GM18870 (cell line): ENCODE results near the gene OR4F15.
"Not testable (repeated sequence)": the region's sequence is repeated elsewhere in the genome, so short reads cannot be mapped to it uniquely, and the experiment has no call there.

Source experiments
- ATAC-seq: cut with Tn5 transposase; IDR thresholded peaks from one replicate; pipeline ENCODE4 v1.9.1; 2021; ENCODE audit warnings: moderate library complexity; ENCODE audit not compliant: unreplicated experiment

OR4F15 gene, protein sequence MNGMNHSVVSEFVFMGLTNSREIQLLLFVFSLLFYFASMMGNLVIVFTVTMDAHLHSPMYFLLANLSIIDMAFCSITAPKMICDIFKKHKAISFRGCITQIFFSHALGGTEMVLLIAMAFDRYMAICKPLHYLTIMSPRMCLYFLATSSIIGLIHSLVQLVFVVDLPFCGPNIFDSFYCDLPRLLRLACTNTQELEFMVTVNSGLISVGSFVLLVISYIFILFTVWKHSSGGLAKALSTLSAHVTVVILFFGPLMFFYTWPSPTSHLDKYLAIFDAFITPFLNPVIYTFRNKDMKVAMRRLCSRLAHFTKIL

DNA sequence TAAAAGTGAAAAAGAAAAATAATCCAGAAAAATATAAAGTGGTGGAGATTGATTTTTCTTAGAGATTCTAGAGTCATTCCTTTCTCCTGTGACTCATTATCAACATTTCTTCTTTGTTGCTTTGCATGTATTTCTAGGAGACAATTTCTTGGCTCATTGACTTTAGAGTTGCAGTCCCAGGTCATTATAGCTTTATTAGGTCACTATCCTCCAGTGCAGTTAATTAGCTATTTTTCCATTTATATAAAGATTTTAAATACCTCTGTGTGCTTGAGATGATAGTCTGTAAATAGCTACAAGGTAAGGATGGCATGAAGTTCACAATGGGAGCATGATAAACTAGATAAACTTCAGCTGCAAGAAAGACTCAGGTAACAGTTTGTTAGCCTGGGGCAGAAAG is at the start of gene OR4F15:
Gene OR4F15, plus strand, starts transcription at position 301 of the 400 bp plus-strand sequence. CDS start 5,985 bp downstream, outside the sequence.
- no peak for ATAC-seq

DNA sequence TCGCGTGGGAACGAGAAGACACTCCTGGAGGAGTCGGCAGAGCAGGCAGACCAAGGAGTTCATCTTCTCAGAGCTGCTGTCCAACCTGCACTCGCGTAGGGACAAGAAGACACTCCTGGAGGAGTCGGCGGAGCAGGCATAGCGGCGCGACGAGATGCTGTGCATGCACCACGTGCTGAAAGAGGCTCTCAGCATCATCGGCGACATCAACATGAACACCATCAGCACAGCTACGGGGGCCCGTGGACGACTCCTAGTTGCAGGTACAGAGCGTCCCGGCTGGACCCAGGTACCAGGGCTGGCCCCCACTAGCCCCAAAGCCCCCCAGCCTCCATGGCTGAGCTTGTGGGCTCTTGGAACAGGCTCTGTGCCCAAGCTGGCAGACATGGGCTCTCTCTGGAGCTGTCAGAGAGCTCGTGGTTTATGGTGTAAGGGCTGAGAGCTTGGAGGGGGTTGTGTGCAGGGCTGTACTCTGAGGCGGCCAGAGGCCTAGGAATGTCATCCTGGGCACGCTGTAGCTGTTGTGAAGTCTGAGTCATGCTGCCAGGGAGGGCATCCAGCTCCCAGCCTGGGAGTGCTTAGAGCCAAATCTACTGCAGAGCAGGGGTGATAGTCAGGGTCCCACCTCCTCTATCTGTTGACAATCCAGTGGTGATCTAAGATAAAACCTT is 47.2 kb upstream of the OR4F15 start:
- not testable (repeated sequence) for ATAC-seq

DNA sequence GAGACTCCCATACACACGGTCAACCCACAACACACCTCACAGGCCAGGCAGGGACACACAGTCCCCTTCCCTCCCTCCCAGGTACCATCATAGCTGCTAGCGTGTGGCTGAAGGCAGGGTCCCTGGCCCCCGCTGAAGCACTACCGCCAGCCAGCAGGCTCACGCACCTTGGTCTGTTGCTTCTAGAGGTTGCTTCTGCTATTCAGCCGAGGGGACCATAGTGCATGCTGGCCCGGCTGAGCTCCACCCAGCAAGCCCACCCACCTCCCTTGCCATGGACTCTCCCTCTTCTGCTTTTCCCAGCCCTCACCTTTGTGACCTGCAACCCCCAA is 46.7 kb upstream of the OR4F15 start:
- ATAC-seq, result not testable (repeated sequence)

DNA sequence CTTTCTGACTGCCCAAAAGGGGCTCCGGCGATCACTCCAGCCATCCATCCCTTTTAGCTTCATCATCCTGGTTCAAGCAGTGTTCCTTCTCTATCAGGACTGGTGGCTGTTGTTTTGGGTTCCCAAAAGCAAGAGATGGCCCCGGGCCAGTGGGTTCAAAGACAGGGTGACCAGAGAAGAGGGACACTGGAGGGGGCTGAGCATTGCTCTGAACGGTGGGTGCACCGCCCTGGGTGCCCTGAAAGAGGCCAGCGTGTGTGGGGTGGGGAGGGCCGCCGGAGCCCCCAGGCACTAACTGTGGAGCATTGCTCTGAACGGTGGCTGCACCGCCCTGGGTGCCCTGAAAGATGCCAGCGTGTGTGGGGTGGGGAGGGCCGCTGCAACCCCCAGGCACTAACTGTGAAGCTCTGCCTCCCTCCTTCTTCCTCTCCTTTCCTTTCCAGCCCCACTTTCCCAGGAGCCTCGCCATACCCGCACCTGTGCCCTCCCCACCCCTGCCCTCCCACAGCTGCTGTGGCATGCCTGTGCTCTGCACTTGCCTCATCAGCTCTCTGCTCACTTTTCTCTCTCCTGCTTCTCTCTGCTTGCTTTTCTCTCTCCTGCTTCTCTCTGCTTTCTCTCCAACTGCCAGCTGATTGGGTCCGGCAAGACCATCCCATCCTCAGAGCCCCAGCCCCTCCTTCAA is 46.1 kb upstream of the OR4F15 start:
- no peak for ATAC-seq

DNA sequence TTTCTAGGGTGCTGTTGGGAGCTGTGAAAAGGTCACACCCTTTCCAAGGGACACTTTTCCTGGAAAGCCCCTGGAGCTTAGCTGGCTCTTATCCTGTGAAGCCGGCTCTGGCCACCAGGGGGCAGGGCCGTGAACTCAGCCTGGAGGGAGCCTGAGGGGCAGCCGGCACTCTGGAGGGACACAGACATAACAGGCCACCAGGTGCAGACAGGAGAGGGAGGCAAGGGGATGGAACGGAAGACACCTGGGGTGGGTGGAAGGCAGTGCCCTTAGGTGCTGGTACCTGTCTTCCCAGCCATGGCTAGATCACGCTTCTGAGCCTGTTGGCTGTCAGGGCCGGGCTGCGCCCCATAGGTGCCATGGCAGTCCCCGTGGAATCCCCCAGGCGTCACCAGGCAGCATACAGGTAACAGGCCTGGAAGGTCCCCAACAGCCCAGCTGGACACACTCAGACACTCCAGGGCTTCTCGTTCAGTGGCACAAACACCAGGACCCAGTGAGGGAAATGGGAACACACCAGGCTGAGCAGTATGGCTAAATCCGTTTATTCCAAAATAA is 44.8 kb upstream of the OR4F15 start:
- ATAC-seq, result not testable (repeated sequence)

DNA sequence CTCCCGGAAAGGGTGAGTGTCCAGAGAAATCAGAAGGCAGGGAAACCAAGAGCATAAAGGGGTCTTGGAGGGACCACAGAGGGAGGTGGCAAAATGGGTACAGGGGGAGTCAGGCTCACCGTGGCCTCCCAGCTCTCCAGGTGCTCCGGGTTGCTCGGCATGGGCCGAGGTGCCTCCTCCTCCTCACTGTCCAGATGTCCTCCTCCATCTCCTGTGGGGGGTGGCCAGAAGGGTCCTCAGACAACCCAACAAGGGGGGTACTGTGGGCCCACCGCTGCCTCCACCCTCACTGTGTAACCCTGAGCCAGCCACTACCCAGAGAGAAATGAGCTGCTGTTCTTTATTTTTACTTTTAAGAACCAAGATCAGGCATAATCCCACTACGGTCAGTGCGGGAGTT is 39.1 kb upstream of the OR4F15 start:
- no peak for ATAC-seq

DNA sequence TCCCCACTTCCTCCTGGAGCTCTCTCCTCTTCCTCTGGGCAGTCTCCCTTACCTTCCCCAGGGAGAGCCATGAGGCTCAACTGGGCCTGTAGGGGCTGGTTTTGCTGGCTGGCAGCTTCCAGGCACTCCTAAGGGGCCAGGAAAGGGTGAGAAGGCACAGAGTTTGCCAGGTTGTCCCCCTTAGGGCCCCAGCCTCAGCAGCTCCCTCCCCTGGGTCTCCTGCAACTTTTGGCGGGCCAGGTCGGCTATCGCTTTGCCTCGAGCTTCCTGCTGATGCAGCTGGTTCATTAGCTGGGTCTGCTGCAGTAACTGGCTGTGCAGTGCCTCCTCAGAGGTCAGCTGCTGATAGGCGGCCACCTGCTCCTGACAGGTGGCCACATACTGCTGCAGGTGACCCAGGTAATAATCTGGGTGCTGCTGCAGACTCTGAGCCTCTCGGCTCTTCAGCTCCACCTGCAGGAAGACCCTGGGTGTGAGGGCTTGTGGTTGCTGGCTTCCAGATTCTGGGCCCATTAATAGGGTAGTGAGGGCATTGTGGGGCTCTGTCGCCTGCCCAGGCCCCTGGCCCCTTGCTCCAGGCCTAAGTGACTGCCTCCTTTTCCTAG is 38.4 kb upstream of the OR4F15 start:
- no peak for ATAC-seq

DNA sequence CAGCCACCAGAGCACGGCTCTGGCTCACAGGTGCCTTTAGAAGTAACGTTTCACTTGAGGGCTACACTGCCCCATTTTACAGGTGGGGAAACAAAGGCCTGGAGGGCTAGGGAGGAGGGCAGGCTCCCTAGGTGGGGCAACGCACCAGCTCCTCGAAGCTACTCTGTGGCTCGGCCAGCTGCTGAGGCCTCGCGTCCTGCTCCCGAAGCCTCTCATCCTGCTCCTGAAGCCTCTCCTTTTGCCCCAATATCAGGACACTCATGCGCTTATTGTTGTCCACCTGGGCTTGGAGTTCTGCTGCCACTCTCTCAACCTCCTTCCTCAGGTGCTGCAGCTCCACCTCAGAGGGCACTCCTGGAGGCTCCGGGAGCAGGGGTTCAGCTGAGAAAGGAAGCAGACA is 36.9 kb upstream of the OR4F15 start:
- no peak for ATAC-seq

DNA sequence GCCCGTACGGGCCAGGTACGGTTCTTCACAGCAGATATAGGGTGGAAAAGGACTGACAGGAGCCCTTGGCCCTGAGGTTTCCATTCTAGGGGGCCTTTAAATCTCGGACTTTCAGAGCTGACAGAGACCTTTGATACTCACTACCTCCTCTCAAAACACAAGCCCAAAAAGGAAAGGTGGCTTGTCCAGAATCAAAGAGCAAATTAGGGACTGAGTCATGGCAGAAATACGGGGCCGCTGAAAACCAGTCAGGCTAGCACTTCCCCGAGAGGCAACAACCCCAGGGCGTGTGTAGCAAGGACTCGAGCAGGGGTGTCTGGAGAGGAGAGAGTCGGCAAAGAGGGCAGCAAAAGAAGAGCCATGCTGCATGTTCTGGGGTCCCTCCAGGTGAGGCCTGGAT is 33.4 kb upstream of the OR4F15 start:
- ATAC-seq, result not testable (repeated sequence)

DNA sequence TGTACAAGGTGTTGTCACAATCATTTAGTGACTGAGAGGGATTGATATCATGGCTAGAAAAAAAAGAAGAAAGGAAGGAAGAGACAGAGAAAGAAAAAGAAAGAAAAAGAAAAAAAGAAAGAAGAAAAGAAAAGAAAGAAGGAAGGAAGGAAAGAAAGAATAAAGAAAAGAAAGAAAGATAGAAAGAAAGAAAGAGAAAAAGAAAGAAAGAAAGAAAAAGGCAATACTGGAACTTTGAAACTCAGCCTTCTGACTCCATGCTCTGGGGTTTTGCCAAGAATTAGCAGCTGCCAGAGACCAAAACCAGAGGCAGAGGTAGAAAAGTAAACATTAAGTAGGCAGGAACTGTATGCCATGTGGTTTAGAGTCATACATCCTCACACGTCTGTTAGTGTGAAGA is 31.8 kb upstream of the OR4F15 start:
- ATAC-seq, result not testable (repeated sequence)

DNA sequence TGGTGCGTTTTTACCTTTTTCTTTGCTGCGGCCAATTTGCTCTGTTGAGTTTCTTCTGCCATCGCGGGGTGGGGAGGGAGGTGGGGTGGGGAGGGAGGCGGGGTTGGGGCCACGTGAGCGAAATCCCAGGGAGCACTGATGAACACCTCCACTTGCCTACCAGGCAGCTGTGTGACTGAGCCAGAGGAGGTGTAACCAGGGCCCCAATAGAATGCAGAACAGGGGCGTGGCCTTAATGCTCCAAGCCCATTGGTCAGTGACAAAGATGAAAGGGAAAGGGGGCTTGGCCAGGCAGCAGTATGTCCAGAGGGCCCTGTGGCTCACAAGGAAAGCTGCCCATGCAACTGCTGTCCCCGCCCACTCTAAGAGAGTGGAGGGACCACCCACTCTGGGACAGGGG is 30.1 kb upstream of the OR4F15 start:
- no peak for ATAC-seq

DNA sequence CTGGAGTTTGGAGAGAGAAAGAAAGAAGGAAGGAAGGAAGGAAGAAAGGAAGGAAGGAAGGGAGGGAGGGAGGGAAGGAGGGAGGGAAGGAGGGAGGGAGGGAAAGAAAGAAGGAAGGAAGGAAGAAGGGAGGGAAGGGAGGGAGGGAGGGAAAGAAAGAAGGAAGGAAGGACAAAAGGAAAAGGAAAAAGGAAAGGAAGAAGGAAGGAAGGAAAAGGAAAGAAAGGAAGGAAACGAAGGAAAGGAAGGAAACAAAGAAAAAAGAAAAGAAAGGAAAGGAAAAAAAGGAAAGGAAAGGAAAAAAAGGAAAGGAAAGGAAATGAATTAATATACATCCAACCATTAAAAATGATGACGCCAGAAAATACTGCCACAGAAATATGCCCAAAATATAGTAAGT is 27.4 kb upstream of the OR4F15 start:
- ATAC-seq, result no peak

DNA sequence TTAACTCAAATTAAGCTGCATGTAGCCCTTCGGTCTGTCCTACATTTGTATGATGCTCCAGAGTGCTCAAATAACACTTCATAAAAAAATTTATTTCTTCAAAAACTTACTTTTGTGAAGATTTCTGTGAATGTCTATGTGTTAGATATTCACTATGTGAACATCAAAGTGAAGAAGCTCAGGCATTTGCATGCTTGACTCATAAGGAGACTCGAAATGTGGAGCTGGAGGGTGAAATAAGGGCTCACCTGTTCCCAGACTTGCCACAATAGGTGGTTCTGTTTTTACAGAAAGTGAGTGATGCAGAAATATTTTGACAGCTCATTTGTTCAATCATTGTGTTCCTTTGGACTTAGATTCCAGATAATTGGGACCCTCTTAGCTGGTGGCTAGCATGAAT is 25.6 kb upstream of the OR4F15 start:
- not testable (repeated sequence) for ATAC-seq

DNA sequence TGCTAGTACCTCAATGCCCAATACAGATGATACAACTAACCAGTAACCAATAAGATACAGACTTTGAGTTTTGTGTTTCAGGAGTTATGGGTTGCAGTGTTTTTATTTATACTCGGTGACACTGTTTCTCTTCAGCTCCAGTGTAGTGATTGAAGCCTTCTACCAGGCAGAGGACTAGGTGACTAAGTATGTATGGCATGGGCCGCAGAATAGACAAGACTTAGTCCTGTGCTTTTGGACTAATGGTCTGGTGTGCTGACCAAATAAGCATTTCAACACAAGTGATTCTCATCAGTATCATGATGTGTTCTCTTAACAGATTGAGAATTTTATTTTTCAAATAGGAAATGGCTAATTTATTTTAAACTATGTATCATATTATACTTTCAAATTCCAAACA is 24.0 kb upstream of the OR4F15 start:
- ATAC-seq, result not testable (repeated sequence)

DNA sequence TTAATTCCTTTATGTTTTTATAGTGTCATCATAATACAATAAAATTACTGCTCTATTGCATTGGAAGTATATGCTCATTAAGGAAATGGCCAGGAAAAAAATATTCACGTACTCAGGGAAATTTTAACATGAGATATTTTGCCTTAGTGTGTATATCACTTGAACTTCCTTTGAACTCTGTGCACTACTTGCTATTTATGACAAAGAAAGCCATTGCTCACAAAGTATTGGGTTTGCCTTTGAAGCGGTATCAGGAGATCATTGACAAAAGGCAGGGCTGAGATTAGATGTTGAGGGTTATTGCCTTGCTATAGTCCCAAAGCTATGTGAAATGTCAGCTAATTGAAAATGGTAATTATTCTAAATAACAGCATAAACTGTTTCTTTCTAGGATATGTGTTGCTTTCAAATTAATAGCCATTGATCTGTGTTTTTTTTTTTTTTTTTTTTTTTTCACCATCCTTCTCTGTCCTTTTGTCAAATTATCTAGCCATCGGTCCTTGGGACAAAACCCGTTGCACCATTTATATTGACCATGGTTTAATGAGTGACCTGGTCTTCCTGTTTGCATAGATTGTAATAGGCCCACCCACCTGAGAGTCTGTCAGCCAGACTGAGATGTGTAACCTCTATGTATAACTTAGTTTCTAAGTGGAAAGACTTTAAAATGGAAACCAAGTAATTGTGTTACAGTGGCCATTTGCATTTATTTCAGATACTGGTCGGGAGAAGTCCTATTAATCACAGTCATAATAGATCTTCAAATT is 23.3 kb upstream of the OR4F15 start:
- ATAC-seq, result not testable (repeated sequence)

DNA sequence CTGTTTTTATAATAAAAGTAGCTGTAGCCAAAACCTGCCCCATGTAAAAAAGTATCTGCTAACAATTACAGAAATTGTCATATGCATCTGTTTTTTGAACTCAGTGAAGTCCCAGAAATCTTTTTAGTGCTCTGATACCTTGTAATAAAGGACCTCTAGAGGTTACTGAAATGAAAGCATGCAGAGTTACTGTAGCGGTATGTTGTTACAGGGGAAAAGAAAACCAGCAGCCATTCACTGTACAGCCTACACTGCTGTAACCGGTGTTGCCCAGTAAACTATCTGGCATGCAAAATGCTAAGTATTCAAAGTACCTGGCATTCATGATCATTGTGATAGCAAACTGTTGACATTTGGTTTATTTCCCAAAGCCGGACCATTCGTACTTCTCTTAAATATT is 21.3 kb upstream of the OR4F15 start:
- ATAC-seq, result not testable (repeated sequence)

DNA sequence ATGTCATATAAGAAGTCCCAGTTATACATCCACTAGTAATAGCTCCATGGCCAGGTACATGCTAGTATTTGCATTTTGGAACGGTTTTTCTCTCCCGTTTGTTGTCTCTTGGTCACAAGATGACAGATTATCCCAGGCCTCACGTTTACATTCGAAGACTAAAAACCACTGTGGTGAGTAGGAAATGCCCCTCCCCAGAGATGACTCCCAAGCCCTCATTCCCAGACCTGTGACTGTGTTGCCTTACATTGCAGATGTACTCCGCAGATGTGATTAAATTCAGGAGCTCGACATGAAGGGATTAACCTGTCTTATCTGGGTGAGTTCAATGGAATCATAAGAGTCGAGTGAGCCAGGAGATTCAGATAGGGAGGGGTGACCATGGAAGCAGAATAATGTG is 18.0 kb upstream of the OR4F15 start:
- not testable (repeated sequence) for ATAC-seq

DNA sequence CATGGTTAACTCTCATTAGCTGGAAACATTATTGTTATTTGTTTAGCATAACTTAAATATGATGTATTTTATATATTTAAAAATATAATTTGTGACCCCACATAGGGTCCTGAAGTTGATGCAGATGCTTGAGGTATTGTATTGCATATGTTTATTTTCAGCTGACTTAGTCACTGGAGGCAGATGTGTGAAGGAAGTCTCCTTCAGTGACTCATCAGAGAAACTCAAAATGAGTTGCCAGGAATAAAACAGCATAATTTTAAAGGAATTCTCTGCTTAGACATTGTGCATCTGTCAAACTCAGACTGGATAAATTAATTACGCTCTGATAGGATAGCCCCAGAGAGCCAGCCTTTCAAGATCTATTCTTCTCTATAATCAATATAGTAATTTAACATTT is 16.5 kb upstream of the OR4F15 start:
- no peak for ATAC-seq

DNA sequence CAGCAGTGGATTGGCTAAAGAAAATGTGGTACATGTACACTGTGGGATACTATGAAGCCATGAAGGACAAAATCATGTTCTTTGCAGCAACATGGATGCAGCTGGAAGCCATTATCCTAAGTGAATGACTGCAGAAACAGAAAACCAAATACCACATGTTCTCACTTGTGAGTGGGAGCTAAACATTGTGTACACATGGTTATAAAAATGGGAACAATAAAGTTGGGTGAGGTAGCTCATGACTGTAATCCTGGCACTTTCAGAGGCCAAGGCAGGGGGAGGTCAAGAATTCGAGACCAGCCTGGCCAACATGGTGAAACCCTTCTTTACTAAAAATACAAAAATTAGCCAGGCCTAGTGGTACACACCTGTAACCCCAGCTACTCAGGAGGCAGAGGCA is 12.3 kb upstream of the OR4F15 start:
- no peak for ATAC-seq

DNA sequence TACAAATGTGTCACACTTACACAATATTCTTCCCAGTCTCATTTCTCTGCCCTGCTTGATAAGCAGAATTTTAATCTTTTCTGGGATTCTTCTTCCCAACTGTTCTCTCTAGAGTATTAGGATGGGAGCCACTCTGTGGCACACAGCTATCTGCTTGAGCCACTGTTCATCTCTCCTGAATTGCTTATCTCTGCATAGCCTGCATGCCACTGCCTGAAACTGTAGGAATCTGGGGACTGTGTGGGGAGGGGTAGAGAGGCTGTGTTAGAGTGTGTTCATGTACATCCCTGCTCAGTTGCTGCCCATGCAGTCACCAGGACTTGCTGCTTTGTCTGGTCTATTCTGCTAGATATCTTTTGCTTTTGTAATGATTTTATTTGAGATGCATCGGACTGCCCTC is 11.0 kb upstream of the OR4F15 start:
- ATAC-seq, result no peak

DNA sequence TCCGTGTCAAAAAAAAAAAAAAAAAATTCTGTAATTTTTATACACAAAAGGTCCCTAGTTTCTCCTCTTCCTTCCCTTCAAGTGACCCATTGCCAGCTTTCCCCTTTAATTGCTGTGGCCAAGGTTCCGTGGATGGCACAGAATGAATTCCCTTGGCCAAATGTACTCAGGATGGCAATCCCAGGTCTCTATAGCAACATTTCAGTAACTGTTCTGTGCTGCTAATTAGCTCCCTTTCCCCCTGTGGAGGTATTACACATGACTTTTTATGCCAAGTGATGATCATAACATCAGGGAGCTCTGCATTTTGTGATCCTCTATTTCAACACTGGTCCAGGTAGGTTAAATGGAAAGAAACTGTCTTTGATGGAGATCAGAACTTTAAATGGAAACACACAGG is 8.8 kb upstream of the OR4F15 start, which contains the start of gene OR4F6:
Gene OR4F6, plus strand, starts transcription at position 301 of the 400 bp plus-strand sequence. CDS start 2,211 bp downstream, outside the sequence.
- no peak for ATAC-seq
